Panc1 (cell line): Measurements from ENCODE around the gene NREP. TPM values are rescaled to one million over a fixed set of nuclear protein-coding genes. Genes with fewer than 3 reads are reported as not detected.

ENCODE experiments used
- ATAC-seq: fragments of 200-7000 bp; cut with Tn5 transposase; 2 replicates; pipeline ENCODE4 v1.9.1; 2020; ENCODE audit warnings: mild to moderate bottlenecking, moderate library complexity
- BruUV-seq: library from RNA; stranded (reverse); fragments of 400-500 nt; replicated peaks from 2 replicates; lab custom pipeline; 2021; lab: Mats Ljungman, UMichigan
- CTCF ChIA-PET: fragments of 300-600 bp; sonication (Branson Sonifier 250); formaldehyde crosslinking; loops from one replicate; lab custom pipeline; 2022; ENCODE audit warnings: antibody characterized with exemption; lab: Charles Lee
- POLR2A ChIA-PET: fragments of 300-600 bp; sonication (Branson Sonifier 250); formaldehyde crosslinking; loops from one replicate; lab custom pipeline; 2022; ENCODE audit warnings: antibody characterized with exemption; lab: Charles Lee
- DNase-seq: peaks from one replicate; pipeline ENCODE4 v3.0.0-alpha.2; 2010; ENCODE audit warnings: low read depth, low spot score
- H3K27ac ChIP-seq: 2 replicates; pipeline ENCODE4 v1.5.1; 2011; ENCODE audit warnings: mild to moderate bottlenecking, low read length, inconsistent platforms
- H3K27me3 ChIP-seq: fragments of 200-500 bp; sonication (Bioruptor generic); 2 replicates; pipeline ENCODE4 v1.6.0; 2014; ENCODE audit warnings: low read length, inconsistent platforms; ENCODE audit not compliant: control insufficient read depth, insufficient read depth
- H3K36me3 ChIP-seq: fragments of 200-500 bp; sonication (Bioruptor generic); 2 replicates; pipeline ENCODE4 v1.5.1; 2014; ENCODE audit warnings: inconsistent platforms, mild to moderate bottlenecking, low read length, moderate library complexity; ENCODE audit not compliant: control insufficient read depth, insufficient read depth
- H3K4me1 ChIP-seq: 2 replicates; pipeline ENCODE4 v1.5.1; 2011; ENCODE audit warnings: inconsistent platforms, mild to moderate bottlenecking, low read length, moderate library complexity; ENCODE audit not compliant: control insufficient read depth, insufficient read depth
- H3K4me3 ChIP-seq, 2 experiments: 2 replicates each; pipeline ENCODE4 v1.5.1; 2011 to 2012; ENCODE audit warnings: low read depth in 2 of 2, low read length in 2 of 2, mild to moderate bottlenecking in 2 of 2, inconsistent platforms in 1 of 2, moderate library complexity in 1 of 2
- H3K9me3 ChIP-seq: fragments of 200-500 bp; sonication (Bioruptor generic); 2 replicates; pipeline ENCODE4 v1.5.1; 2014; ENCODE audit warnings: low read depth, mild to moderate bottlenecking, inconsistent platforms, low read length, moderate library complexity; ENCODE audit not compliant: control insufficient read depth, insufficient read depth
- POLR2AphosphoS5 ChIP-seq: IDR thresholded peaks from 2 replicates; pipeline ENCODE4 v1.6.1; 2012; ENCODE audit warnings: mild to moderate bottlenecking, low read depth, low read length, moderate library complexity
- REST ChIP-seq, 2 experiments: IDR thresholded peaks; 2 replicates each; pipeline ENCODE4 v1.6.1; 2011 to 2012; ENCODE audit warnings: low read depth in 2 of 2, control low read depth in 1 of 2, low read length in 1 of 2, mild to moderate bottlenecking in 1 of 2, moderate library complexity in 1 of 2; ENCODE audit not compliant: insufficient read depth in 1 of 2
- SIN3A ChIP-seq: IDR thresholded peaks from 2 replicates; pipeline ENCODE4 v1.6.1; 2012; ENCODE audit warnings: low read depth, mild to moderate bottlenecking, low read length, moderate library complexity, borderline replicate concordance; ENCODE audit not compliant: insufficient read depth
- TCF7L2 ChIP-seq: IDR thresholded peaks from 2 replicates; pipeline ENCODE4 v1.6.1; 2011; ENCODE audit warnings: mild to moderate bottlenecking, low read depth, low read length, inconsistent platforms
- in situ Hi-C: cut with HindIII; loops from 2 replicates; pipeline ENCODE4 v1.10.0; 2016; ENCODE audit warnings: low sequenced_read_pairs, low pct_unique_long_range_greater_than_20kb
- intact Hi-C: fragments of 100-400 bp; cut with micrococcal nuclease; formaldehyde crosslinking; loops from one replicate; pipeline ENCODE4 v1.10.0; 2022; ENCODE audit not compliant: unreplicated experiment
- total RNA-seq: library from RNA; stranded (reverse); gene quantifications from one replicate; pipeline ENCODE4 v1.2.1, GENCODE V29; 2021; ENCODE audit not compliant: unreplicated experiment
- TF ChIP-seq, protein P1 (sequence below): fragments of 450-650 bp; IDR thresholded peaks from 2 replicates; pipeline ENCODE4 v1.5.1; 2017; ENCODE audit warnings: mild to moderate bottlenecking

NREP gene
- total RNA-seq, 1 experiment from 2014 or later: 4.9 TPM

DNA sequence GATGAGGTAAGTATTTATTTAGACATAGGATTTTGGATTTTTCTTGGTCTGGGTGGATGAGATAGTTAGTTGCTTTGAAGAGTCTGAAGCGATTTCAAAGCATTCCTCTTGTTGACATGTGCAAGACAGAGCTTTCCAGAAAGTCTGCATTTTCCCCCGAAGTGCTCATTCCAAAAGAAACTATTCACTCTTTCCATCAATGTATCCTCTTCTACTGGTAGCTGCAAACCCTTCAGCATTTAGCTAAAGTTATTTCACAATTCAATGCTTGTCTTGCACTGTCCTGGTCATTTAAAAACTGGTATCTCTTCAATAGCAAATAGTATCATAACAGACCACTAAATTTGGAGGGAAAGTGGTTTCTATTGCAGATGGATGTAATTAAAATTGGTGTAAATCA lies 13.0 kb downstream of the NREP start:
- no peaks in the 10 kb centered on the region for H3K36me3 ChIP-seq
- ChIA-PET CTCF (no interaction called here), POLR2A (no interaction called here)
- no TSS peak for BruUV-seq
- no peaks in the 10 kb centered on the region for H3K4me1 ChIP-seq
- no peaks in the 10 kb centered on the region; the same call in 1 of the 2 replicates for H3K27me3 ChIP-seq
- in situ Hi-C loops: no loop called here
- no peaks in the 10 kb centered on the region for H3K9me3 ChIP-seq
- intact Hi-C loops: no loop called here
- TF ChIP-seq TCF7L2 (no peak), REST (IDR thresholded peaks at IDR 0.05; ENCODE audit: insufficient read depth in 1 of 2, low read depth in 2 of 2, low read length in 1 of 2) (no peak), POLR2AphosphoS5 (no peak), SIN3A (no peak)
- TF ChIP-seq, protein P1, sequence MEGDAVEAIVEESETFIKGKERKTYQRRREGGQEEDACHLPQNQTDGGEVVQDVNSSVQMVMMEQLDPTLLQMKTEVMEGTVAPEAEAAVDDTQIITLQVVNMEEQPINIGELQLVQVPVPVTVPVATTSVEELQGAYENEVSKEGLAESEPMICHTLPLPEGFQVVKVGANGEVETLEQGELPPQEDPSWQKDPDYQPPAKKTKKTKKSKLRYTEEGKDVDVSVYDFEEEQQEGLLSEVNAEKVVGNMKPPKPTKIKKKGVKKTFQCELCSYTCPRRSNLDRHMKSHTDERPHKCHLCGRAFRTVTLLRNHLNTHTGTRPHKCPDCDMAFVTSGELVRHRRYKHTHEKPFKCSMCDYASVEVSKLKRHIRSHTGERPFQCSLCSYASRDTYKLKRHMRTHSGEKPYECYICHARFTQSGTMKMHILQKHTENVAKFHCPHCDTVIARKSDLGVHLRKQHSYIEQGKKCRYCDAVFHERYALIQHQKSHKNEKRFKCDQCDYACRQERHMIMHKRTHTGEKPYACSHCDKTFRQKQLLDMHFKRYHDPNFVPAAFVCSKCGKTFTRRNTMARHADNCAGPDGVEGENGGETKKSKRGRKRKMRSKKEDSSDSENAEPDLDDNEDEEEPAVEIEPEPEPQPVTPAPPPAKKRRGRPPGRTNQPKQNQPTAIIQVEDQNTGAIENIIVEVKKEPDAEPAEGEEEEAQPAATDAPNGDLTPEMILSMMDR: no peak
- no peak for ATAC-seq
- H3K27ac ChIP-seq: no peak overlapping the region
- no peak overlapping the region for H3K4me3 ChIP-seq
- no peak for DNase-seq

- ATAC-seq: no peak
- CTCF ChIA-PET: no interaction called here
Measured at GRCh38 chr5:111743512-111743911, 13.5 kb downstream of the NREP start.

More at GRCh38 chr5:111743512-111743911, 13.5 kb downstream of the NREP start:
- no TSS peak for BruUV-seq
- Histone ChIP-seq H3K9me3 (no peaks in the 10 kb centered on the region), H3K27ac (no peak overlapping the region), H3K4me3 (no peak overlapping the region), H3K27me3 (no peaks in the 10 kb centered on the region; the same call in 1 of the 2 replicates), H3K36me3 (no peaks in the 10 kb centered on the region), H3K4me1 (no peaks in the 10 kb centered on the region)
- no peak for DNase-seq
- intact Hi-C loops (no loop called here), in situ Hi-C loops (no loop called here)
- POLR2A ChIA-PET: no interaction called here
- no peak for TF ChIP-seq REST (IDR thresholded peaks at IDR 0.05; ENCODE audit: insufficient read depth in 1 of 2, low read depth in 2 of 2, low read length in 1 of 2)
- TF ChIP-seq, protein P1: no peak
- TF ChIP-seq SIN3A: no peak
- no peak for TF ChIP-seq POLR2AphosphoS5
- TF ChIP-seq TCF7L2: no peak
